DOHH2 (cell line): ENCODE measurements around the gene LIM2.

ENCODE experiments used
- H3F3A ChIP-seq: fragments of 200-600 bp; sonication (generic), shearing (Covaris generic); 2 replicates; pipeline ENCODE4 v1.6.0; 2016; ENCODE audit warnings: antibody characterized with exemption, mild to moderate bottlenecking; ENCODE audit not compliant: control insufficient read depth, insufficient read depth
- H3K27ac ChIP-seq: fragments of 200-600 bp; sonication (generic); 2 replicates; pipeline ENCODE4 v1.5.1; 2014; ENCODE audit warnings: low read depth, mild to moderate bottlenecking, low read length, moderate library complexity
- H3K27me3 ChIP-seq: fragments of 200-600 bp; sonication (generic); 2 replicates; pipeline ENCODE4 v1.6.1; 2014; ENCODE audit warnings: mild to moderate bottlenecking, low read length, mixed read lengths; ENCODE audit not compliant: control insufficient read depth
- H3K36me3 ChIP-seq: fragments of 200-600 bp; sonication (generic); 2 replicates; pipeline ENCODE4 v1.6.1; 2014; ENCODE audit warnings: mild to moderate bottlenecking, low read length, moderate library complexity, mixed read lengths; ENCODE audit not compliant: control insufficient read depth
- H3K4me1 ChIP-seq: fragments of 200-600 bp; sonication (generic); 2 replicates; pipeline ENCODE4 v1.6.1; 2014; ENCODE audit warnings: mild to moderate bottlenecking, low read length, mixed read lengths; ENCODE audit not compliant: control insufficient read depth
- H3K4me2 ChIP-seq: fragments of 200-600 bp; sonication (generic); 2 replicates; pipeline ENCODE4 v1.6.0; 2014; ENCODE audit warnings: mild to moderate bottlenecking, low read length, moderate library complexity
- H3K4me3 ChIP-seq: fragments of 200-600 bp; sonication (generic); 2 replicates; pipeline ENCODE4 v1.5.1; 2014; ENCODE audit warnings: mild to moderate bottlenecking, low read length, mixed read lengths
- H3K79me2 ChIP-seq: fragments of 200-600 bp; sonication (generic); 2 replicates; pipeline ENCODE4 v1.6.1; 2014; ENCODE audit warnings: mild to moderate bottlenecking, low read length, mixed read lengths; ENCODE audit not compliant: control insufficient read depth
- H3K9me2 ChIP-seq: fragments of 200-600 bp; sonication (generic); replicated peaks from 2 replicates; pipeline ENCODE4 v1.6.1; 2014; ENCODE audit warnings: mild to moderate bottlenecking, low read length, mixed read lengths; ENCODE audit not compliant: control insufficient read depth
- H3K9me3 ChIP-seq: fragments of 200-600 bp; sonication (generic); 2 replicates; pipeline ENCODE4 v1.6.1; 2014; ENCODE audit warnings: antibody characterized with exemption, low read length, mixed read lengths; ENCODE audit not compliant: control insufficient read depth, insufficient read depth
- H4K20me1 ChIP-seq: fragments of 200-600 bp; sonication (generic); 2 replicates; pipeline ENCODE4 v1.6.0; 2014; ENCODE audit warnings: low read depth, mild to moderate bottlenecking, antibody characterized with exemption, low read length, moderate library complexity; ENCODE audit not compliant: control insufficient read depth, insufficient read depth
- CTCF ChIP-seq: fragments of 200-600 bp; sonication (generic); IDR thresholded peaks from one replicate; pipeline ENCODE4 v1.5.1; 2014; ENCODE audit warnings: antibody characterized with exemption, mild to moderate bottlenecking, low read depth, low read length; ENCODE audit not compliant: poor library complexity, severe bottlenecking
- EZH2phosphoT487 ChIP-seq: fragments of 200-600 bp; sonication (generic); IDR thresholded peaks from 2 replicates; pipeline ENCODE4 v1.6.1; 2017; ENCODE audit warnings: borderline replicate concordance, mild to moderate bottlenecking, antibody characterized with exemption, low read length, moderate library complexity, mixed read lengths

Gene LIM2

GRCh38 chr19:51351266-51351990, 36.3 kb downstream of the LIM2 start:
- no peaks in the 10 kb centered on the region for H3K4me1 ChIP-seq
- H3K27ac ChIP-seq, result no peak overlapping the region
- no peak overlapping the region for H3K4me3 ChIP-seq
- TF ChIP-seq EZH2phosphoT487 (no peak), CTCF (no peak)
- H4K20me1 ChIP-seq, result no peaks in the 10 kb centered on the region
- peaks cover 5% of the 10 kb centered on the region; the same call in 1 of the 2 replicates for H3F3A ChIP-seq
- H3K4me2 ChIP-seq, result no peak overlapping the region
- peaks cover 7% of the 10 kb centered on the region; the same call in 1 of the 2 replicates for H3K36me3 ChIP-seq
- no peaks in the 10 kb centered on the region for H3K9me2 ChIP-seq
- H3K9me3 ChIP-seq, result no peaks in the 10 kb centered on the region
- H3K27me3 ChIP-seq, result no peaks in the 10 kb centered on the region
- H3K79me2 ChIP-seq, result no peaks in the 10 kb centered on the region

GRCh38 chr19:51347209-51347928, 40.4 kb downstream of the LIM2 start:
- Histone ChIP-seq H4K20me1 (no peaks in the 10 kb centered on the region), H3K9me3 (no peaks in the 10 kb centered on the region), H3K79me2 (no peaks in the 10 kb centered on the region), H3K27me3 (no peaks in the 10 kb centered on the region), H3K4me3 (no peak overlapping the region), H3K4me1 (0 out of 2 replicates have a peak, but pooled peaks cover 5% of the 10 kb centered on the region), H3K9me2 (no peaks in the 10 kb centered on the region), H3K27ac (no peak overlapping the region), H3K36me3 (peaks cover 11% of the 10 kb centered on the region; the same call in 1 of the 2 replicates), H3K4me2 (no peak overlapping the region), H3F3A (peaks cover 10% of the 10 kb centered on the region; the same call in 1 of the 2 replicates)
- TF ChIP-seq CTCF, result no peak
- no peak for TF ChIP-seq EZH2phosphoT487

GRCh38 chr19:51346742-51347141, 41.0 kb downstream of the LIM2 start:
- H3K36me3 ChIP-seq, result peaks cover 11% of the 10 kb centered on the region; the same call in 1 of the 2 replicates
- no peak overlapping the region for H3K27ac ChIP-seq
- H3K9me3 ChIP-seq, result no peaks in the 10 kb centered on the region
- H3K79me2 ChIP-seq, result no peaks in the 10 kb centered on the region
- no peak overlapping the region for H3K4me2 ChIP-seq
- TF ChIP-seq CTCF, result no peak
- no peaks in the 10 kb centered on the region; the same call in 1 of the 2 replicates for H3K27me3 ChIP-seq
- H3K4me3 ChIP-seq, result no peak overlapping the region
- no peaks in the 10 kb centered on the region for H3K9me2 ChIP-seq
- 0 out of 2 replicates have a peak, but pooled peaks cover 5% of the 10 kb centered on the region for H3K4me1 ChIP-seq
- peaks cover 10% of the 10 kb centered on the region; the same call in 1 of the 2 replicates for H3F3A ChIP-seq
- H4K20me1 ChIP-seq, result no peaks in the 10 kb centered on the region
